GM12892 (cell line): ENCODE results near the gene GSTM1.
"Not testable (repeated sequence)": the region's sequence is repeated elsewhere in the genome, so short reads cannot be mapped to it uniquely, and the experiment has no call there.

Experiments used
- DNase-seq: peaks from one replicate; pipeline ENCODE4 v3.0.0; 2011; ENCODE audit not compliant: insufficient read length
- FAIRE-seq: peaks from 2 replicates; lab custom pipeline; 2011; peaks lifted over from hg19 to GRCh38; lab: Jason Lieb, UNC
- POLR2A ChIP-seq: IDR thresholded peaks from 2 replicates; pipeline ENCODE4 v1.6.1; 2011; ENCODE audit warnings: low read depth, low read length, control low read depth
- POLR2AphosphoS5 ChIP-seq: IDR thresholded peaks from 2 replicates; pipeline ENCODE4 v1.6.1; 2011; ENCODE audit warnings: low read depth, low read length, control low read depth
- TAF1 ChIP-seq: IDR thresholded peaks from 2 replicates; pipeline ENCODE4 v1.6.1; 2011; ENCODE audit warnings: low read depth, mild to moderate bottlenecking, control low read depth, low read length, borderline replicate concordance

The GSTM1 gene

DNA sequence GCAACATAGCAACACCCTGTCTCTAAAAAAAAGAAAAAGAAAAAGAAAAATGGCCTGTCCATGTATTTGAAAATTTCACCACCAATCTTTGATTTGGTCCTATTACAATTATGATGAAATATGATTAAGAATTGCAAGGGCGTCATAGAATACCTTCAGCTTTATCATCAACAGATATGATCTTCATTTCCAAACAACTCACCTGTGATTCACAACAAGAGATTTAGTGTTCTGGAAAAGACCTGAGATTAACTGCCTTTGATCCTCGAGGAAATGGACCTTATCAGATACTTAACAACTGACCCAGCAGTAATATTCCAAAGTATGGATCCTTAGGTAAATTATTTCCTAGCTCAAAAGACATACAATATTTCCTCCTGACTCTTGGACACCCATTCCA lies 35.2 kb upstream of the GSTM1 start:
- TF ChIP-seq TAF1 (no peak), POLR2A (no peak), POLR2AphosphoS5 (no peak)
- no peak for FAIRE-seq
- DNase-seq, result no peak

DNA sequence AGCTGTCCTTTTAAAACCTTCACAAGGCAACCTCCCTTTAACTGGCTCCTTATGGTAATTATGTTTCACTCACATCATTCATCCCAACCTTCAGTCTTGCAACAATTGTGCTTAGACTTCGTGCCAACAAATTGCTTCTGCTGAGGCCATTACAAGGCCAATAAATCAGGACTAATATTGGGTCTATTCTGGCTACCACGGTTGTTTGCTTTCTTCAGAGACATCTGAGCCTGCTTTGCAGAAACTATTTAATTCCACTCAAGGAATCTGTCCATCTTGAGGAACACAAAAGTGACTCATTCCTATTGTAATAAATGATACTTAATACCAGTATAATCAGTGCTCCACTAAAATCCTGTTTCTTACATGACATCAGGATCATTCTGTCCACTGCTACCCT lies 34.3 kb upstream of the GSTM1 start:
- FAIRE-seq (no peak), DNase-seq (no peak)
- TF ChIP-seq POLR2A (no peak), TAF1 (no peak), POLR2AphosphoS5 (no peak)

DNA sequence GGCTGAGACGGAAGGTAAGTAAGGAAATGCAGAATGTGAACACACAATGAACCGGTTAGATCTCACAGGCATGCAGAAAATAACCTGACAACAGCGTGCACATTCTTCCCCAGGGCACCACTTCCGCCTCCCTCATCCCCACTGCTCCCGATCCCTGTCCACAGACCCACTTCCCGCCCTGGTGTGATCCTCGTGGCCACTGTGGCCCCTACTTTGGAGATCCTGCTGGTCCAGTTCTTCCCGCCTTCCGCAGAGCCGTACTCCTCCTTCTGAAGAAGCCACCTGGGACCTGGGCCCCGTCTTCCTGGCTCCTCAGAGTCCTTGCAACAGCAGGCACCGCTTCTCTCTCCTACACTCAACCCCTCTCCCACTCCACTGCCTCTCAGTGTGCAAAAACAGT lies 33.1 kb upstream of the GSTM1 start:
- DNase-seq (no peak), FAIRE-seq (no peak)
- TF ChIP-seq POLR2AphosphoS5, result no peak
- no peak for TF ChIP-seq POLR2A
- no peak for TF ChIP-seq TAF1

GRCh38 chr1:109655615-109656519 lies 31.8 kb upstream of the GSTM1 start, which contains the start of gene GSTM4:
TSS of gene GSTM4 (plus strand) at chr1:109656099. CDS start at chr1:109656390, 291 bp downstream.
- DNase-seq, result peak; percentile 84
- TF ChIP-seq TAF1 (0 out of 2 replicates have a peak, but pooled peaks have one; percentile 42), POLR2A (peak; percentile 42; the same call in 1 of the 2 replicates), POLR2AphosphoS5 (peak; percentile 47; the same call in 1 of the 2 replicates)
- FAIRE-seq, result peak; percentile 79

GRCh38 chr1:109657395-109657794 lies 30.2 kb upstream of the GSTM1 start:
- TF ChIP-seq POLR2AphosphoS5 (no peak), TAF1 (no peak), POLR2A (no peak)
- no peak for DNase-seq
- FAIRE-seq, result no peak

DNA sequence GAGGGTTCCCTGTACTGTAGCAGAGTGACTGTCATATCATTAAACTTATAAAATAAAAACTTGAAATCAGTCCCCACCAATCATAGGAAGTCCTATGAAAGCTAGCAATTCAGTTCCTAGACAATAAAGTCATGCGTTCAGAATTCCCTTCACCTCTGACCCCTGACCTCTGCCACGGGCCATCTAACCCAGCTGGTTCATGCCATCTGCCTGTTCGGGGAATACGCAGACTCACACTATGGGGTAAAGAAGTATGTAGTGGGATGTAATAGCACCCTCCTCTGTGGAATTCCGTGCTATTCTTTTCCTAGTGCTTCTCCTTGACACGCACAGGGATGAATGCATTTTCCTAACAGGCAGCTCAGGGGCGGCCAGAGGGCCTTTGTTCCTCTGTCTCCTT lies 29.6 kb upstream of the GSTM1 start:
- TF ChIP-seq TAF1, result no peak
- TF ChIP-seq POLR2A, result no peak
- TF ChIP-seq POLR2AphosphoS5, result no peak
- FAIRE-seq (no peak), DNase-seq (no peak)

- no peak for FAIRE-seq
- DNase-seq, result no peak
Measured at GRCh38 chr1:109658533-109659042, 29.0 kb upstream of the GSTM1 start.

GRCh38 chr1:109659145-109659544 lies 28.5 kb upstream of the GSTM1 start:
- TF ChIP-seq POLR2AphosphoS5, result no peak
- no peak for TF ChIP-seq TAF1
- no peak for TF ChIP-seq POLR2A
- DNase-seq, result no peak
- no peak for FAIRE-seq

More at GRCh38 chr1:109658533-109659042, 29.0 kb upstream of the GSTM1 start:
- no peak for TF ChIP-seq POLR2A
- TF ChIP-seq TAF1, result no peak
- no peak for TF ChIP-seq POLR2AphosphoS5

- no peak for FAIRE-seq
Measured at GRCh38 chr1:109659997-109660690, 27.5 kb upstream of the GSTM1 start.

GRCh38 chr1:109660691-109661026 lies 27.0 kb upstream of the GSTM1 start:
- DNase-seq, FAIRE-seq: not testable (repeated sequence)

More at GRCh38 chr1:109659997-109660690, 27.5 kb upstream of the GSTM1 start:
- DNase-seq, result no peak
- no peak for TF ChIP-seq TAF1
- TF ChIP-seq POLR2A, result no peak
- TF ChIP-seq POLR2AphosphoS5, result no peak

GRCh38 chr1:109661391-109661790 lies 26.2 kb upstream of the GSTM1 start:
- TF ChIP-seq POLR2A, result no peak
- TF ChIP-seq POLR2AphosphoS5, result no peak
- no peak for TF ChIP-seq TAF1
- no peak for DNase-seq
- no peak for FAIRE-seq
